ENCODE data around the gene PLXNA4. TPM values are rescaled to one million over a fixed set of nuclear protein-coding genes. Genes with fewer than 3 reads are reported as not detected.

The PLXNA4 gene
- total RNA-seq, 4 donors from 2014 or later = 0.49 to 7.1 (median 2.0) TPM

DNA sequence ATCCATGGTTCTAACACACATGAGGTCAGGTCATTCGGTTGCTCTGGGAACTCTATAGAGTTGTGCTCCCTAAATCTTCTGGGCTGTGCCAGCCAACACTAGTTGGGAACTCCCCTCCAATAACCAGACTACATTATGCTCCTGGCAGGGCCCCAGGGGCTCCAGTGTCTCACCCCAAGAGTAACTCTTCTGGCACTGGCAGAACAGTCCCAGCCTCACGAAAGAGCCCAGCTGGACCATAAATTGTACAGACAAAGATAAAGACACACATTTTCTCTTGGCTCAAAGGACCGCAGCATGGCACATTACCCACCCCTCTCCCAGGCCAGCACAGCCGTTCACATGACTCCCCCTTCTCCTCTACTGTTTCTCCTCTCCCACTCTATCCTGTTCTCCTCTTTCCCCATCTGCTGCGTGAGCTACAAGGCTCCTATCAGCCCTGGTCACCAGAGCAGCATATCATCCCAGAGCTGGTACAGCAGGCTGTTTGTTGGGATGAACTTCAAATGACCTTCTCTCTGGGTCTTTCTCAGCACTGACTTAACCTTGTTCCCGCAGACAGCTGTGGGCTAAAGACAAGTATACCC, 230.6 kb downstream of the PLXNA4 start:
- WGBS, 2 donors = 60 to 64% methylated on average over 4 to 6 of the region's 6 CpGs
- Histone ChIP-seq H3K36me3 (no peaks in the 10 kb centered on the region), H3K4me3 (no peak overlapping the region), H3K27ac (no peak overlapping the region), H3K4me1 (no peaks in the 10 kb centered on the region), H3K27me3 (peaks cover 0 to 15% (median 0%) of the 10 kb centered on the region in 4 donors), H3K9me3 (no peaks in the 10 kb centered on the region)
- intact Hi-C loops (cut with DNase I) = no loop called here
- TF ChIP-seq, protein P1, sequence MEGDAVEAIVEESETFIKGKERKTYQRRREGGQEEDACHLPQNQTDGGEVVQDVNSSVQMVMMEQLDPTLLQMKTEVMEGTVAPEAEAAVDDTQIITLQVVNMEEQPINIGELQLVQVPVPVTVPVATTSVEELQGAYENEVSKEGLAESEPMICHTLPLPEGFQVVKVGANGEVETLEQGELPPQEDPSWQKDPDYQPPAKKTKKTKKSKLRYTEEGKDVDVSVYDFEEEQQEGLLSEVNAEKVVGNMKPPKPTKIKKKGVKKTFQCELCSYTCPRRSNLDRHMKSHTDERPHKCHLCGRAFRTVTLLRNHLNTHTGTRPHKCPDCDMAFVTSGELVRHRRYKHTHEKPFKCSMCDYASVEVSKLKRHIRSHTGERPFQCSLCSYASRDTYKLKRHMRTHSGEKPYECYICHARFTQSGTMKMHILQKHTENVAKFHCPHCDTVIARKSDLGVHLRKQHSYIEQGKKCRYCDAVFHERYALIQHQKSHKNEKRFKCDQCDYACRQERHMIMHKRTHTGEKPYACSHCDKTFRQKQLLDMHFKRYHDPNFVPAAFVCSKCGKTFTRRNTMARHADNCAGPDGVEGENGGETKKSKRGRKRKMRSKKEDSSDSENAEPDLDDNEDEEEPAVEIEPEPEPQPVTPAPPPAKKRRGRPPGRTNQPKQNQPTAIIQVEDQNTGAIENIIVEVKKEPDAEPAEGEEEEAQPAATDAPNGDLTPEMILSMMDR (IDR thresholded peaks at IDR 0.05) = no peak
- no peak for DNase-seq

DNA sequence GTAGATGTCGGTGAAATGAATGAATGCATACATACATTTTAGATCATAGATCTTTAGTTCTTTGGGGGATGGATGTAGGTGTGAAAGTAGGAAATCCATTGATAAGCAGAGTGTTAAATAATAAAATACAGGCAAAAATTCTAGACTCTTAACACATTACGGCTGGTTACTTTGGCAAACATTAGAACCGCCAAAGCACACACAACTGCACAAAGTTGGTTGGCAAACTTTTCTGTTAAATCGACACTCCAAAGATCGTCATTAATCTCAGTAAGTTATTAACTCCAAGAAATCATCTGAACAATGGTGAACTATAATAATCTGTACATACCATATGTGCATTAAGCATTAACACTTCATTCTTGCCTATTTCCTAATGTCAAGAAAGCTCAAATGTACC, 231.2 kb downstream of the PLXNA4 start:
- WGBS, 2 donors = 59 to 64% methylated on average over 5 of the region's 5 CpGs
- TF ChIP-seq, protein P1 (IDR thresholded peaks at IDR 0.05) = no peak
- TF ChIP-seq POLR2A (IDR thresholded peaks at IDR 0.05) = no peak
- Histone ChIP-seq H3K4me3 (no peak overlapping the region), H3K4me1 (no peaks in the 10 kb centered on the region), H3K27ac (no peak overlapping the region), H3K9me3 (no peaks in the 10 kb centered on the region), H3K27me3 (peaks cover 0 to 15% (median 0%) of the 10 kb centered on the region in 4 donors), H3K36me3 (no peaks in the 10 kb centered on the region)
- intact Hi-C loops (cut with DNase I) = no loop called here
- no peak for DNase-seq

DNA sequence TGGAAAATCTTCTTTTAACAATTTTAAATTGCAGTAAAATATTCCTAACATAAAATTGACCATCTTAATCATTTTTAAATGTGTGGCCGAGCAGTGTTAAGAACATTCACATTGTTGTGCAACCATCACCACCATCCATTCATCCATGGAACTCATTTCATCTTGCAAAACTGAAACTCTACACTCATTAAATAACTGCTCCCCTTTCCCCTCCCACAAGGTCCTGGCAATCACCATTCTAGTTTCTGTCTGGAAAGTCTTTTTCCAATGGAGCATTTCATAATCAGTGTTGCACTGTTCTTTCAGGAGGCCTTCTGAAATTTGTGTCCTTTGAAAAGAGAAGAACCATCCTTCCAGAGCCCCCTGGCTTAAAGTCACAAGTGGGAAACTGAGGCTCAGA, 233.1 kb downstream of the PLXNA4 start:
- no peaks in the 10 kb centered on the region for H3K4me1 ChIP-seq
- peaks cover 0 to 11% (median 0%) of the 10 kb centered on the region in 4 donors for H3K27me3 ChIP-seq
- no peaks in the 10 kb centered on the region for H3K9me3 ChIP-seq
- H3K36me3 ChIP-seq = no peaks in the 10 kb centered on the region
- no peak for TF ChIP-seq POLR2A (IDR thresholded peaks at IDR 0.05)
- TF ChIP-seq, protein P1 (IDR thresholded peaks at IDR 0.05) = no peak
- intact Hi-C loops (cut with DNase I) = no loop called here
- no peak overlapping the region for H3K4me3 ChIP-seq
- no peak for DNase-seq
- WGBS, 2 donors = 70 to 77% methylated on average over 1 of the region's 1 CpG
- H3K27ac ChIP-seq = peak overlapping the region in 2 of 4 donors; percentile 56 to 62

DNA sequence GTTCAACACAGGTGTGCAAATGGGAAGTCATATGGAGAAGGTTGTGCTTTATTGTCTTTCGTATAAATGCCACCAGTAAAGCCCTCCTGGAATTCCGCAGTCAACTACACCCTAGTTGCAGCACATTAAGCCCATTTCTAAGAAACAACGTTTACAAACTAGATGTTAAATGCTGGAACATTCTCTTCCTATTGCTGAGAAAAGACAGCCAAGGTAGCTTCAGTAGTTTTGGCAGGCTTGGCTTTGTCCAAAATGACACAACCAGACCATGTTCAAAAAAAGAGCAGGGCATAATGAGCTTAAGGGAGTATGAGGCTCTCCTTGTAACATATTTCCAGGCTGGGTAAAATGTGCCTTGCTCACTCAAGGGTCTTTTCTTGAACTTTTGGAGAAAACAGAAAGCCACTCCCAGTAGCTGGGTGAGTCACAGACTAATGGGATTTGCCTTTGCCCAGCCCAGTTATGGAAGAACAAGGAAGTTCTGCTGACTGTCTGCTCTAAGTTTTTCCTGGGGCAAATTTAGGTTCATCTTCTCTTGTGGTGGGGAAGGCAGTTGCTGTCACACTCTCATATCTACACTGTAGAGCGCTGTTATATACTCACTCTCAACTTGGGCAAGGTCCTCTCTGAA, 238.7 kb downstream of the PLXNA4 start:
- 58 to 76% methylated on average over 4 of the region's 4 CpGs for WGBS, 2 donors
- Histone ChIP-seq H3K4me3 (no peak overlapping the region), H3K36me3 (no peaks in the 10 kb centered on the region), H3K9me3 (no peaks in the 10 kb centered on the region), H3K4me1 (peaks cover 0 to 11% (median 0%) of the 10 kb centered on the region in 3 donors), H3K27me3 (no peaks in the 10 kb centered on the region), H3K27ac (no peak overlapping the region)
- DNase-seq = no peak
- TF ChIP-seq POLR2A (IDR thresholded peaks at IDR 0.05) = no peak
- TF ChIP-seq, protein P1 (IDR thresholded peaks at IDR 0.05) = no peak
- intact Hi-C loops (cut with DNase I) = no loop called here

DNA sequence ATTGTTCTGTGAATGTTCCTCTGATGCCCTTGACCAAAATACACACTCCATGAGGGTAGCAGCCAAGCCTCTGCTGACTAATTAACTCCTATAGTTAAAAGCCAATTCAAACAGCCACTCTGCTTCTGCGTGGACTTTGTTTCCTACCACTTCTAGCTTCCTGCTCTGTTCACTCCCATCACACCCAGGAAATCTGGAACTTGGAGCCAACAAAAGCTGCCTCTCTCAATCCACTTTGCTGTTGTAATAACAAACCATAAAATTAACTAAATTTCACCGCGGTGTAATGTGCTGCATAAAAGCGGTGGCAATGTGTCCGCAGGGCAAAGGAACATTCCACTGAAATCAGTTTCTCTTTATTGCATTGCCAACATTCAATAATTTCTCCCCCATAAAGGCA, 239.5 kb downstream of the PLXNA4 start:
- 76 to 81% methylated on average over 5 of the region's 5 CpGs for WGBS, 2 donors
- intact Hi-C loops (cut with DNase I) = no loop called here
- no peak for DNase-seq

More for the DNA sequence above, 239.5 kb downstream of the PLXNA4 start:
- Histone ChIP-seq H3K4me1 (peaks cover 0 to 11% (median 0%) of the 10 kb centered on the region in 3 donors), H3K36me3 (no peaks in the 10 kb centered on the region), H3K9me3 (no peaks in the 10 kb centered on the region), H3K27ac (no peak overlapping the region), H3K27me3 (no peaks in the 10 kb centered on the region), H3K4me3 (no peak overlapping the region)
- TF ChIP-seq, protein P1 (IDR thresholded peaks at IDR 0.05) = no peak
- TF ChIP-seq POLR2A (IDR thresholded peaks at IDR 0.05) = no peak
